Common myeloid progenitor, CD34-positive (primary cell): ENCODE results near the gene POU2F1.

Experiments
- CTCF ChIA-PET: fragments of 350-600 bp; sonication (Branson Sonifier 250); formaldehyde crosslinking; loops from one replicate; lab custom pipeline; 2021; ENCODE audit warnings: antibody characterized with exemption; lab: Charles Lee
- POLR2A ChIA-PET: fragments of 350-600 bp; sonication (Branson Sonifier 250); formaldehyde crosslinking; loops from one replicate; lab custom pipeline; 2021; ENCODE audit warnings: antibody characterized with exemption; lab: Charles Lee
- DNase-seq, 3 donors: peaks; one replicate each; pipeline versions ENCODE4 v3.0.0 to v3.0.0-alpha.2; 2013
- H3K27ac ChIP-seq, 2 experiments: 1 replicate in 1 of 2; 2 replicates in 1 of 2; pipeline ENCODE4 v1.7.0; 2013; ENCODE audit warnings: inconsistent platforms in 2 of 2, low read length in 2 of 2, mild to moderate bottlenecking in 2 of 2, low read depth in 1 of 2, moderate library complexity in 1 of 2; ENCODE audit not compliant: severe bottlenecking in 2 of 2, insufficient read depth in 1 of 2, poor library complexity in 1 of 2
- H3K27me3 ChIP-seq, 5 experiments: replicated peaks in 2 of 5; 1 replicate in 3 of 5; 2 replicates in 2 of 5; pipeline versions ENCODE4 v1.6.1 to v1.7.0; 2013; ENCODE audit warnings: low read length in 4 of 5, mild to moderate bottlenecking in 2 of 5, moderate library complexity in 2 of 5, inconsistent platforms in 1 of 5; ENCODE audit not compliant: insufficient read depth in 5 of 5, control insufficient read depth in 4 of 5
- H3K36me3 ChIP-seq, 4 experiments: 1 replicate in 2 of 4; 2 replicates in 2 of 4; pipeline versions ENCODE4 v1.6.1 to v1.7.0; 2013; ENCODE audit warnings: low read length in 3 of 4, control low read depth in 1 of 4, mild to moderate bottlenecking in 1 of 4; ENCODE audit not compliant: control insufficient read depth in 4 of 4, insufficient read depth in 4 of 4
- H3K4me1 ChIP-seq, 4 experiments: 1 replicate in 3 of 4; 2 replicates in 1 of 4; pipeline versions ENCODE4 v1.6.1 to v1.7.1; 2013; ENCODE audit warnings: low read length in 3 of 4, mild to moderate bottlenecking in 3 of 4, control low read depth in 1 of 4, inconsistent platforms in 1 of 4, moderate library complexity in 1 of 4; ENCODE audit not compliant: control insufficient read depth in 4 of 4, insufficient read depth in 4 of 4; ENCODE audit errors: control extremely low read depth in 1 of 4
- H3K4me3 ChIP-seq, 7 experiments: 1 replicate in 4 of 7; 2 replicates in 3 of 7; pipeline versions ENCODE4 v1.5.1 to v1.7.0; 2013; ENCODE audit warnings: mild to moderate bottlenecking in 7 of 7, low read length in 6 of 7, moderate library complexity in 6 of 7, inconsistent platforms in 2 of 7, low read depth in 2 of 7, control low read depth in 1 of 7; ENCODE audit not compliant: insufficient read depth in 4 of 7, control insufficient read depth in 1 of 7; ENCODE audit errors: extremely low read depth in 1 of 7
- H3K9me3 ChIP-seq, 5 experiments: 1 replicate in 4 of 5; 2 replicates in 1 of 5; pipeline versions ENCODE4 v1.6.1 to v1.7.1; 2013; ENCODE audit warnings: low read length in 4 of 5, mild to moderate bottlenecking in 2 of 5, inconsistent platforms in 1 of 5, low read depth in 1 of 5, moderate library complexity in 1 of 5; ENCODE audit not compliant: control insufficient read depth in 4 of 5, insufficient read depth in 2 of 5; ENCODE audit errors: control extremely low read depth in 1 of 5
- WGBS: methylation state at CpG from one replicate; pipeline ENCODE4 v1.1.5; 2013; ENCODE audit not compliant: insufficient coverage; 5-methylcytosine and 5-hydroxymethylcytosine counted together

The POU2F1 gene

DNA sequence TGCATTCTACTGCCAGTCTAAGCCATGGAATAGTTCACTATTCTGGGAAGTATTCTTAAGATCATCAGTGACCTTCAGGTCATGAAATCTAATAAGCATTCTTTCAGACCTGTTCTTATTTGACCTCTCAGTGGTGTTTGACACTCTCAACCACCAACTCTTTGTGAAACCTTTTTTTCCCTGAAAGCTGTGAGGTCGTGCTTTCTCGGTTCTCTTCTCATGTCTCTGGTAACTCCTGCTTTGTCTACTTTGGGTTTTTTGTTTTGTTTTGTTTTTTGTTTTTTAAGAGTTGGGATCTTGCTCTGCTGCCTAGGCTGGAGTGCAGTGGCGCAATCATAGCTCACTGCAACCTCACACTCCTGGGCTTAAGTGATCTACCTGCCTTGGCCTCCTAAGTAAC is 56.3 kb downstream of the POU2F1 start:
- Histone ChIP-seq H3K4me1 (peaks cover 0 to 19% (median 13%) of the 10 kb centered on the region in 4 experiments), H3K36me3 (no peaks in the 10 kb centered on the region), H3K27me3 (no peaks in the 10 kb centered on the region), H3K9me3 (peaks cover 0 to 2% (median 0%) of the 10 kb centered on the region in 5 experiments), H3K4me3 (no peak overlapping the region), H3K27ac (no peak overlapping the region)
- ChIA-PET CTCF (interaction anchor here (0.7 to 1.1 kb wide), 2 partner anchors 97 to 250 kb away, joined by 3 read pairs; no protein-coding TSS in a partner anchor), POLR2A (no interaction called here)
- no CpG with 5 or more reads among the region's 3 CpGs for WGBS
- DNase-seq: no peak

DNA sequence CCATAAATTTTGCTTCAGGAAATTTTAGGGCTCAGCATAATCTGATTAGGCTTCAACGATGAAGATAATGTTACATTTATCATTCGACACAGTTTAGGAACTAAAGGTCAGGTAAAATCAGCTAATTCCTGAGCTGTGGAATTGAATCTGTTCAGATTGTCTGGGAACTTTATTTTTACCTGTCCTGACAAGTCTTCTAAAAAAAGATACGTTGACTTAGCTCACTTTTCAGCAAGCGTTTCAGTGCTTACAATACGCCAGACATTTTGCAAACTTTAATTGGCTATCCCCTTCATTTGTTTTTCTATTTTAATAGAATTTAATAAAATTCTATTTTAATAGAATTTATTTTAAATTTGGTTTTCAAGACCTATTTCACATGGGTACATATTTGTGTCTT is 57.8 kb downstream of the POU2F1 start:
- H3K4me1 ChIP-seq: peaks cover 5 to 18% (median 11%) of the 10 kb centered on the region in 4 experiments
- H3K9me3 ChIP-seq: no peaks in the 10 kb centered on the region
- no peak overlapping the region for H3K4me3 ChIP-seq
- no peaks in the 10 kb centered on the region for H3K27me3 ChIP-seq
- WGBS: 100% methylated on average over 2 of the region's 5 CpGs
- CTCF ChIA-PET: interaction anchor here (1.4 to 2.2 kb wide), 2 partner anchors 9 to 255 kb away, joined by 6 to 7 read pairs; no protein-coding TSS in a partner anchor
- DNase-seq: no peak
- H3K27ac ChIP-seq: no peak overlapping the region
- no peaks in the 10 kb centered on the region for H3K36me3 ChIP-seq
- POLR2A ChIA-PET: no interaction called here

DNA sequence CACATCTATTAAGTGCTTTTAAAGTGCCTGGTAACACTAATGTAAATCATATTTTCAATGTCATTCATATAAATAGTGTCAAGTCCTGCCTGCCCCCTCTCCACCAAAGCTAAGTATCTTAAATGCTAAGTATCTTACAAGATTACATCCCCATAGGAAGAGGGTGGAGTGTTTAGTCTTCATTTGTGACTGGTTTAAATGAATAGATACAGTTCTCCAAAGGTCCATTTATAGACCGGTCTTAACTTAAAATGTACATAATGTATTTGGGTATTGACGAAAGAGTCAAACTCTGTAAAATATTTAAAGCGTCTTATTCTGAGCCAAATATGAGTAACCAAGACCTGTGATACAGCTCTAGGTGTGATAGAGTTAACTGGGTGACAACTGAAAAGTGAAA is 60.2 kb downstream of the POU2F1 start:
- no peak for DNase-seq
- ChIA-PET POLR2A (no interaction called here), CTCF (interaction anchor here (0.6 to 2.6 kb wide), 2 partner anchors 11 to 187 kb away, joined by 3 to 10 read pairs; no protein-coding TSS in a partner anchor)
- Histone ChIP-seq H3K27me3 (no peaks in the 10 kb centered on the region), H3K27ac (no peak overlapping the region), H3K9me3 (no peaks in the 10 kb centered on the region), H3K4me1 (peaks cover 2 to 9% (median 6%) of the 10 kb centered on the region in 4 experiments), H3K36me3 (no peaks in the 10 kb centered on the region), H3K4me3 (no peak overlapping the region)
- 100% methylated on average over 2 of the region's 3 CpGs for WGBS

DNA sequence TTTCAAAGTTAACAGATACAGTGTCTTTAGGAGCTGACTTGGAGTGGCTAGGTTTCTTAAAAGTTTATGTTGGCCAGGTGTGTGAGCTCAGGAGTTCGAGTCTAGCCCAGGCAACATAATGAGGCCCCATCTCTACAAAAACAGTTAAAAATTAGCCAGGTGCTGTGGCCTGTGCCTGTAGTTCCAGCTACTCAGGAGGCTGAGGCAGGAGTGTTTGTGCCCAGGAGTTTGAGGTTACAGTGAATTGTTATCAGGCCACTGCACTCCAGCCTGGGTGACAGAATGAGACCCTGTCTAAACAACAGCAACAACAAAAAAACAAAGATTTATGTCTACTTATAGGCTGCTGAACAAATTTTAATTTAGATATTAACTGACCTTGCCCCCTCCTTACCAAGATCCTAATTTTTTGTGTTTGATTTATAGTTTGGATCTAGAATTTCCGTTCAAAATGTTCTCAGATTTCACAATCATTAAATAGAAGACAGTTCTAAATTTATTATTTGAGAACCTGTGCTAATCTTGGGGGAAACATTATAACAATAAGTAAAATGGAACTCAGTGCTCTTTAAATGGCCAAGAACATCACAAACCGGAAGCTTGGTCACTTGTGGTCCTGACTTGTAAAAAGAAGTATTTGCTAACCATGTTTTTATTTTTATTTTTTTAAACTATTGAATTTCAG is 67.8 kb downstream of the POU2F1 start:
- Histone ChIP-seq H3K4me1 (peaks cover 2 to 28% (median 9%) of the 10 kb centered on the region in 4 experiments), H3K36me3 (no peaks in the 10 kb centered on the region), H3K27me3 (no peaks in the 10 kb centered on the region), H3K9me3 (no peaks in the 10 kb centered on the region), H3K4me3 (no peak overlapping the region), H3K27ac (no peak overlapping the region)
- DNase-seq: peak in 2 of 3 donors; percentile 56 to 77
- POLR2A ChIA-PET: interaction anchor here (0.5 to 0.8 kb wide), 2 partner anchors 25 to 258 kb away, joined by 3 read pairs; no protein-coding TSS in a partner anchor
- CTCF ChIA-PET: interaction anchor here (1.0 to 3.9 kb wide), 5 partner anchors 15 to 52 kb away, joined by 3 to 15 read pairs (median 4); no protein-coding TSS in a partner anchor
- WGBS: no CpG with 5 or more reads among the region's 3 CpGs

DNA sequence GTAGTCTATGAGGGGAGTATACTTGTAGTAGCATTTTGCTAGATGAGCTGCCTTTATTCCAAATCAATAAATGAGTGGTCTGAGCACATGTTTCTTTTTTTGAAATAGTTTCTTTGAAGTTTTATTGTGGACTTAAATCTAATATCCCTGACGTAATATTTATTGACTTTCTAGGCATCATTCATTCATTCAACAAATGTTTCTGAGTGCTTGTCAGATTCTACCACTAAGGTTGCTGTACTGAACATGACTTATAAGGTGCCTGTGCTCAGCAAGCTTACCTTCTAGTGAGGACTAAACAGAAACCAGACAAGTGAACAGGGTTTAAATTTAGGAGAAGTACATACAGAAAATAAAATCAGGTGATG is 68.4 kb downstream of the POU2F1 start:
- no peak overlapping the region for H3K4me3 ChIP-seq
- no peak overlapping the region for H3K27ac ChIP-seq
- ChIA-PET POLR2A (interaction anchor here (0.5 to 0.8 kb wide), 2 partner anchors 25 to 257 kb away, joined by 3 read pairs; no protein-coding TSS in a partner anchor), CTCF (interaction anchor here (1.4 to 3.9 kb wide), 3 partner anchors 16 to 51 kb away, joined by 4 to 15 read pairs (median 4); no protein-coding TSS in a partner anchor)
- no peaks in the 10 kb centered on the region for H3K36me3 ChIP-seq
- H3K4me1 ChIP-seq: peaks cover 2 to 27% (median 9%) of the 10 kb centered on the region in 4 experiments
- no CpG with 5 or more reads among the region's 1 CpG for WGBS
- DNase-seq: no peak
- no peaks in the 10 kb centered on the region for H3K27me3 ChIP-seq
- no peaks in the 10 kb centered on the region for H3K9me3 ChIP-seq

DNA sequence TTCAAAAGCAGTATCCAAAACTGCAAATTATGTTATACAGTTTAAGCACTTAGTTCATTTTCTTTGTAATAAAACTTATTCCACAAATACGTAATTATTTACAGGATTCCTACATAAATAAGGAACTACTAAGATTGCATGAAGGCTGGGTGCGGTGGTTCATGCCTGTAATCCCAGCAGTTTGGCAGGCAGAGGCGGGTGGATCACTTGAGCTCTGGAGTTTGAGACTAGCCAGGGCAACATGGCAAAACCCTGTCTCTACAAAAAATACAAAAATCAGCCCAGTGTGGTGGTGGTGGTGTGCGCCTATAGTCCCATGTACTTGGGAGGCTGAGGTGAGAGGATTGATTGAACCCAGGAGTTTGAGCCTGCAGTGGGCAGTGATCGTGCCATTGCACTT is 69.3 kb downstream of the POU2F1 start:
- H3K9me3 ChIP-seq: no peaks in the 10 kb centered on the region
- H3K27ac ChIP-seq: no peak overlapping the region
- 100% methylated on average over 2 of the region's 5 CpGs for WGBS
- CTCF ChIA-PET: interaction anchor here (0.6 to 2.6 kb wide), 3 partner anchors 15 to 192 kb away, joined by 3 to 6 read pairs (median 4); no protein-coding TSS in a partner anchor
- DNase-seq: no peak
- POLR2A ChIA-PET: no interaction called here
- no peaks in the 10 kb centered on the region for H3K36me3 ChIP-seq
- no peak overlapping the region for H3K4me3 ChIP-seq
- no peaks in the 10 kb centered on the region for H3K27me3 ChIP-seq
- peaks cover 2 to 32% (median 12%) of the 10 kb centered on the region in 4 experiments for H3K4me1 ChIP-seq
